HG03139 (cell line): ENCODE results near the gene VIT.
"Not testable (repeated sequence)": the region's sequence is repeated elsewhere in the genome, so short reads cannot be mapped to it uniquely, and the experiment has no call there.

ENCODE experiments used
- ATAC-seq: cut with Tn5 transposase; IDR thresholded peaks from one replicate; pipeline ENCODE4 v1.9.1; 2021; ENCODE audit not compliant: unreplicated experiment

Gene VIT

DNA sequence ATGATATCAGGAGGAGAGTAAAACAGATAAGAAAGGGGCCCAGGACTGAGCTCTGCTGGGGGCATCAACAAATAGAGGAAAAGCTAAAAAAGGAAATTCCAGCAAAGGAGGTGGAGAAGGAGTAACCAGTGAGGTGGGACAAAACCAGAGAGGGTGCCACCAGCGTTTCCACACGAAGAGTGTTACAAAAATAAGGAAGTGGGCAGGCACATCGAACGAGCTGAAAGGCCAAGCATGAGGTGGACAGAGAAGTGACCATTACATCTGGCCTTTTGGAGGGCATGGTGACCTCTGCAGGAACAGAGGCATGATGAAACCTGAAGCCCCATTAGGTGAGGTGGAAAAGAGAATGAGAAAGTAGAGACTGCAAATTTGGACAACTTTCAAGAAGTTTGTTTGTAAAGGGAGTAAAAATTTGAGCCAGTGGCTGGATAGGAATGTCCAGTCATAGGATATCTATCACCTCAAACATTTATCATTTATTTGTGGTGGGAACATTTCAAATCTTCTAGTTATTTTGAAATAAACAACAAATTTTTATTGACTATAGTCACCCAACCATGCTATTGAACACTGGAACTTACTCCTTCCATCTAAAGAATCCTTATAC, 18.4 kb upstream of the VIT start:
- ATAC-seq, result no peak

DNA sequence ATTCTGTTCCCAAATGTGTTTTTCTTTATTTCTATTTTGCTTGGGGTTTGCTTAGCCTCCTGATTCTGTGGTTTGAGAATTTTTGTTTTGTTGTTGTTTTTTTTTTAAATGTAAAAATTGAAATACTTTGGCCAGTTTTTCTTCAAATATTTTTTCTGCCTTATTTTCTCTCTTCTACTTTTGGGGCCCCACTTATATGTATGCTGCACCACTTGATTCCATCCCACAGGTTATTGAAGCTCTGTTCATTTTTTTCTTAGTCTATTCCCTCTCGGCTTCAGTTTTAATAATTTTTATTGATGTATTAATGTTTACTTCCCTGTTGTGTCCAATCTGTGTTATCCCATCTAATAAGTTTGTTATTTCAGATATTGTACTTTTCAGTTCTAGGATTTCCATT, 17.7 kb upstream of the VIT start:
- ATAC-seq, result no peak

DNA sequence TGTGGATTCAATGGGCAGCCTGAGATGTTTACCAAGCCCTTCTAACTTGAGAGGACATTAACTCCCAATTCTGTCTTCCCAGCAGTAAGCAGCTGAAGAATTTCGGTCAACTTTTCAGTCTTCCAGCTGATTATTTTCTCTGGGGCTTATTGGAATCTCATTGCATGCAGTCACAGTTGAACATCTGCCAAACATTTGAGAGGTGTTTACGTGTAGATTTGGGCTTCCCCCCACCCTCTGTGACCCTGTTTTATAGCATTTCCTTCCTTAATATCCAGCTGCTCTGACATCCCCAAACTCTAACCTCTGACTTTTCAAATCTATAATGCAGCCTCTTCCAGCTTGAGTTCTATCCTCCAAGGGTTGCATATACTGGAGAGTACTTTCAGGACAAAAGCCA, 16.5 kb upstream of the VIT start:
- ATAC-seq, result no peak

DNA sequence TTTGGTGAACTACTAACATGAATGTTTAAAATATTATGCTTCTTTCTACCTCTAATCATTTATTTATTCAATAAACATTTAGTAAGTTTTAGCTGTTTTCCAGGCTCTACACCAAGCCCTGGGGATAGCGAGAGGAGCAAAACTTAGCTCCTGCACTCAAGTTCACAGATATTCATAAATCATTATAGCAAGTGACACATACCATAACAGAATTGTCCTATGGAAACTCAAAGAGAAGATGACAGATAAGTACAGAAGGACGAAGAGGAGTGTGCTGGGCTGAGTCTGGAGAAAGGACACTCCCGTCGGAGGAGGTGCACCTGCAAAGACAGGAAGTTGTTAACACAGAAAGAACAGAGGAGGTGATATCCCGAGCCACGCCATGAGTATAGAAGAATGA, 13.9 kb upstream of the VIT start:
- no peak for ATAC-seq

DNA sequence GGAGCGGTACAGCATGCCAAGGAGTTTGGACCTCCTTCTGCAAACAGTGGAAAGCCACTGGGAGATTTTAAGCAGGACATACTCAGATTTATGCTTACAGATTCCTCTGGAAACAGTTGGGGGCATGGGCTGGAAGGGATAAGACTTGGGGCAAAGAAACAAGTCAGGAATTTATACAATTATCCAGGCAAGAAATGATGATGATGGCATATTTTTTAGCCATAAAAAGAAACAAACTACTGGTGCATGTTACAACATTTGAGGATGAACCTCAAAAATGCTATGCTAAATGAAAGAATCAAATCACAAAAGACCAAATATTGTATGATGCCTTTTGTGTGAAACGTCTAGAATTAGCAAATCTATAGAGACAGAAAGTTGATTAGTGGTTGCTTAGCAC, 13.5 kb upstream of the VIT start:
- no peak for ATAC-seq

DNA sequence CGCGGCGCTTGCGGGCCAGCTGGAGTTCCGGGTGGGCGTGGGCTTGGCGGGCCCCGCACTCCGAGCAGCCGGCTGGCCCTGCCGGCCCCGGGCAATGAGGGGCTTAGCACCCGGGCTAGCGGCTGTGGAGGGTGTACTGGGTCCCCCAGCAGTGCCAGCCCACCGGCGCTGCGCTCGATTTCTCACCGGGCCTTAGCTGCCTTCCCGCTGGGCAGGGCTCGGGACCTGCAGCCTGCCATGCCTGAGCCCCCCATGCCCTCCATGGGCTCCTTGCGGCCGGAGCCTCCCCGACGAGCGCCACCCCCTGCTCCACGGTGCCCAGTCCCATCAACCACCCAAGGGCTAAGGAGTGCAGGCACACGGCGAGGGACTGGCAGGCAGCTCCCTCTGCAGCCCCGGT, 8.2 kb upstream of the VIT start:
- not testable (repeated sequence) for ATAC-seq

DNA sequence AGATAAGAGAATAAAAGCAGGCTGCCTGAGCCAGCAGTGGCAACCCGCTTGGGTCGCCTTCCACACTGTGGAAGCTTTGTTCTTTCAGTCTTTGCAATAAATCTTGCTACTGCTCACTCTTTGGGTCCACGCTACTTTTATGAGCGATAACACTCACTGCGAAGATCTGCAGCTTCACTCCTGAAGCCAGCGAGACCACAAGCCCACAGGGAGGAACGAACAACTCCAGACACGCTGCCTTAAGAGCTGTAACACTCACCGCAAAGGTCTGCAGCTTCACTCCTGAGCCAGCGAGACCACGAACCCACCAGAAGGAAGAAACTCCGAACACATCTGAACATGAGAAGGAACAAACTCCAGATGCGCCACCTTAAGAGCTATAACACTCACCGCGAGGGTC, 7.5 kb upstream of the VIT start:
- not testable (repeated sequence) for ATAC-seq

DNA sequence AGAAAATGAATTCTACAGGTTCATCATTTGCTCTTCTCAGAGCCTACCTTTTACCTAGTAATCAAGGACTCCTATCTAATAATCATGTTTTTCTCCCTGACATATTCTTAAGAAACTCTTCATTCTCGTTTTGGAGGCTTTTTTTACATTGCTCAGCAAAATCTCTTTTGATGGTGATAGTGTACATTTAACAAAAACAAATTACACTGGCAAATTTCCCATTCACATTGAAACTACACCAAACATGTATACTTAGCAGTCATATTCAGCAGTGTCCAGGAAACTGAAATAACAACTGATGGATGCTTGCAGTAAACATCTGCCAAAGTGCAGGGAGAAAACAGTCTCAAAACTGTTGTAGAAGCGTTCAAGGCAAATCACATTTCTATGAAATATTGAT, 4.4 kb upstream of the VIT start:
- no peak for ATAC-seq

DNA sequence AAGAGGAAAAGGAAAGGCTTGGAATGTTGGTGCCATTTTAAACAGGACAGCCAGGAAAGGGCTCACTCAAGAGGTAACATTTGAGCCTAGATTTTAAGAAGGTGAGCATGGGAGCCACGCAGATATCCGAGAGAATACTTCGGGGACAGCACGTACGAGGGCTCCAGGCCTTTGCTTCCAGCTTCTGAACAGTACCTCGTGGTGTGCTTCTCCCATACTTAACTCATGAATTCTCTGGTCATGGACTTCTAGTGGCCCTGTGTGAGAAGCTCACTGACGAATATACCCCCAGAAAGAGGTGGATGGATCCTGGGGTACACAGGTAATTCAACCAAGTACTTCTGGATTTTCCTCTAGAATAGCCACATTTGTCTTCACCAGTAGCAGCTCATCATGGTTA, 2.7 kb upstream of the VIT start:
- no peak for ATAC-seq

DNA sequence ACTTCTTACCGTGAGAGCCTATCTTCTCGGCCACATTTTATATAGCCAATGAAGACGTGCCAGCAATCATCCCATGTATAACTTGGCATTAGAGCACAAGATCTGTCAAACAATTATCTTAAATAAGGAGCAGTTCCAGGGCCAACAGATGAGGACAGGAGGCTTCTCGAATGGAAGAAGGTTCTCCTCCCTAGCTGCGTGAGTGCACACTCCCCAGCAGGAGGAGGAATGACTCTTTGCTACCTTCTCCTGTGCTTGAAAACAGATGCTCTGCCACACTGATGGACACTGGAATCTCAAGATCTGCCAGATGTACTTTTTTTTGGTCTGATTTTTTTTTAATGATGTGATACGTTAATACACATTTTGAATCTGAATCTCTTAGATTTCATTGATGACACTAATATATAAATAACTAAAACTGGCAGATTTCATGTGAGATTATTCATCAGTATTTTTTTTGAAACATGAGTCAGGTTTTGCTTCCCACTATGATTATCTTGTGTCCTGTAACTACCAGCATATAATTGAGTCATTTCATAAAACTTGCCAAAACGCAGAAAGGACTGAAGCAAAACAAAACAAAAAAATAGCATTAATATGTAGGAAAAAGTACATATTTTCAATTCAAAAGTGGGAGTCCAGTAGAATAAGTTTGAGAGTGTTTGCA, 626 bp upstream of the VIT start:
- no peak for ATAC-seq

DNA sequence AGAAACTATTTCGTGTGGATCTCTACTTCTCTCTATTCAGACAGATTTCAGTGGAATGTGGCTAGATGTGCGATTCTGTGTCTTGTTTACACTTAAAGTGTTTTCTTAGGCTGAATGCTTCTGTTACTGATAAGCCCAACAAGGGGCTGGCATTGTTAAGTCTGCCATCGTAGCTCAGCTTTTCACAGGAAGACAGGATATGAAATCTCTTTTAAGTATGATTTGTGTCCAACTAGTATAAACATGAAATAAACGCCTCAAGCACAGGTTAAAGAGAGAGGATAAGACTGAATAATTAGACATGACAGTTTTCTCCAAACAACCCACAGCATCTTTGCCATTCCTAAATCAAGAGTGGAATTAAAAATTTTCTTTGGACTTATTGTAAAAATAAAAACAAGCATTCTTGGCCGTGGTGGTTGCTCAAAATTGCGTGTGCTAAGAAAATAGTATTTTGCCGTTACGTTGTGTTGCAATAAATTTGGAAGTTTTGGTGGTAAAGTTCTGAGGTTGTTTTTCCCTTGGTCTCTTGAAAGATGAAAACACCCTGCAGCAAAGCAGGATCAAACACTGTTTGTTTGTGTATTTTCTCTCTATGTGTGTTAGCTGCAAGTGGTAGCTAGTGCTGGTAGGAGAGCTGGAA, 1.0 kb downstream of the VIT start:
- ATAC-seq, result no peak

DNA sequence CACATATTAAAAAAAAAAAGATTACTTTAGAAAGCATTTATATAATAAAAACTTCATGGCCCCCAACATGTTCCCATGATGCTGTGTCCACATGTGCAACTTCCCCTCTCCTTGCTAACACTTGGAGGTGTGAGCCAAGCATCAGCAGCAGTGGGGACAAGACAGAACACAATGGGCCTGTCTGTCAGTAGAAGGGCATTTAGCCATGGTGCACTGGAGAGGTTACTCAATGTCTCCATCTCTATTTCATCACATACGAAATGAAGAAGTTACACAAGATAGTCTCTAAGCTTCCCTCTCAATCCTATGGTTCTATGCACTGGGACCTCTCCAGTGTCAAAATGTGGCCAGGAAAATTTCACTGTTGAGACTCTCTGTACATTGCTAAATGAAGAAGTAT, 2.5 kb downstream of the VIT start:
- ATAC-seq, result no peak

DNA sequence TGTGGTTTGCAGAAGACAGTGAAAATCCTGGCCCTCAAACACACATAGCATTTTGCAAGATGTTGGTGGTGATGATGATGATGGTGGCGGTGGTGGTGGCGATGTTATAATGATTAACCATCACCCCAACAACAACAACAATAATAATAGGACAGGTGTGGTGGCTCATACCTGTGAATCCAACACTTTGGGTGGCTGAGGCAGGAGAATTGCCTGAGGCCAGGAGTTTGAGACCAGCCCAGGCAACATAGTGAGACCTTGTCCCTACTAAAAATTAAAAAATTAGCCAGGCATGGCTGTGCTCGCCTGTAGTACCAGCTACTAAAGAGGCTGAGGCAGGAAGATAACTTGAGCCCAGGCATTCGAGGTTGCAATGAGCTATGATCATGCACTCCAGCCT, 3.8 kb downstream of the VIT start:
- no peak for ATAC-seq

DNA sequence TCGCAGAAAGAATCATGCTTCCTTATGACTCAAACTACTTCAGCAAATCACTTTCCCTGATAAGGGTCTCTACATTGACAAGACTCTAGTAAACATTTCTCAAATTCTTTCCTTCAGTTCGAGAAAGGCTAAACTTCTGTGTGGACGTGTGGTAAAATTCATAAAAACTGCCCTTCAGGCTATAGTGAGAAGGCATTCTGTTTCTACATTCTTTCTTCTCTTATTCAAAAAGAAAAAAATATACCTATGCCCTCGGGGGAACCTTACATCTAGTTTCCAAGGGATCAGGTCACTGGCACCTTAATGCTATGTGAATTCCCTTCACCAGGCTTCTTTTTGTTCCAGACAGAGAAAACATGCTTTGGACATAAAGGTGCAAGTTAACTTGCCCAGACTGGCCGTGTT, 4.9 kb downstream of the VIT start:
- no peak for ATAC-seq

DNA sequence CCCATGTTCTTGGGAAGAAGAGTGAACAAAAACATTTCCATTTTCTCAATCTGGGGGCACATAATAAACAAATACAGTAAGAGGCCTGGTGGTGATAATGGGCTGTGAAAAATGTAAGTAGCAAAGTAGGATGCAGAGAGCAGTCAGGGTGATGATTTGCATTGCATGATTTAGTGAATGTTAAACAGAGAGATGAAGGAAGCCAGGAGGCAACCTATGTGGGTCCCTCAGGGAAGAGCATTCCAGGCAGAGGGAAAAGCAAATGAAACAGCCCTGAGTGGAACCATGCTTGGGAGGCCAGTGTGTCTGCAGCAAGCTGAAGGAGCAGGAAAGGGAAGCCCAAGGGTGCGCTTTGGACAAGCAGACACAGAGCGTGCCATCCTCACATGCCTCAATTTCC, 5.4 kb downstream of the VIT start:
- ATAC-seq, result no peak

DNA sequence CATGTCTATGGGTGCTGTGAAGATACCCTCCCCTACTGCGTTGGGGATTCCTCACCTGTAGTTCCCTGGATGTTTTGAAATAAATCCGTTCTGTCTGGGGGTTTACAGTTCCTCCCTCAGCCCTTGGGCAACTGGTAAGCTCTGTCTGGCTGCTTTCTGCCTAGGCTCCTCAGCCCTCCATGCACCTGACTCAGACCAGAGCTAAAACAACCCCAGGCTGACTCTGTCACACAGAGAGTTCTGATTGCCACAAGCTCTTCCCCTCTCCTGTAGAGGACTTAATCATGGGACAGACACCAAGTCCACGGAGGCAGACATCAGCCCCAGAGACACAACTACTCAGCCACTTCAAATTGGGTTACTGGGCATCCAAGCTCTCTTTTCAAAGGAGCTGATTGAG, 6.3 kb downstream of the VIT start:
- ATAC-seq, result no peak

DNA sequence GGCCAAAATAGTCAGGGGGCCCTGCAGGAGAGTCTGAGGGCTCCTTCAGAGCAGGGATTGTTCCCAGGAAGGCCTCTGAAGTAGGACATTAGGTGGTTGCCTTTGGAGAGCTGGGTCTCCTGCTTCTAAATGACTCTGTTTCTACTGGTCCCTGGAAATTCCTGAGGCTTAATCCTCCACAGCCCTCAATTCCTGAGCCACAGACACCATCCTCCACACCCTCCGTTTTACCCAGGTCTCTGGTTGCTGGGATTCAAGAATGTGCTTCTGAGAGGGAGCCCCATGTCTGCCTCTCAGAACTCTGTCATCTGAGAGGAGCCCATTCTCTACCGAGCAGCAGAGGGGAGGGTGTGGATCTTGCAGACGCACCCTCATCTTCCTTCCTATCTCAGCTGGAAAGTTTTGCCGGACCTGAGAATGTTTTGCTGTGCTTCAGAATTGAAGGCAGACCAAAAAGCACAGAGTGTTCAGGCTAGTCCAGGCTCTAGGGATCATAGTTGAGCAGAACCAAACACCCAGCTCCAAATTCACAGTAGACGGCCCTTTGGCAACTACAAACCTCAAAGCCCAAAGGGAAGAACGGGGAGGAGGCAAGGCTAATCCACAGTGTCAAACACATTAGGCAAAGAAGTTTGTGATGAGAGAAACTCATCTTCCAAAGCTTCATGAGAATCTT, 8.1 kb downstream of the VIT start:
- no peak for ATAC-seq

DNA sequence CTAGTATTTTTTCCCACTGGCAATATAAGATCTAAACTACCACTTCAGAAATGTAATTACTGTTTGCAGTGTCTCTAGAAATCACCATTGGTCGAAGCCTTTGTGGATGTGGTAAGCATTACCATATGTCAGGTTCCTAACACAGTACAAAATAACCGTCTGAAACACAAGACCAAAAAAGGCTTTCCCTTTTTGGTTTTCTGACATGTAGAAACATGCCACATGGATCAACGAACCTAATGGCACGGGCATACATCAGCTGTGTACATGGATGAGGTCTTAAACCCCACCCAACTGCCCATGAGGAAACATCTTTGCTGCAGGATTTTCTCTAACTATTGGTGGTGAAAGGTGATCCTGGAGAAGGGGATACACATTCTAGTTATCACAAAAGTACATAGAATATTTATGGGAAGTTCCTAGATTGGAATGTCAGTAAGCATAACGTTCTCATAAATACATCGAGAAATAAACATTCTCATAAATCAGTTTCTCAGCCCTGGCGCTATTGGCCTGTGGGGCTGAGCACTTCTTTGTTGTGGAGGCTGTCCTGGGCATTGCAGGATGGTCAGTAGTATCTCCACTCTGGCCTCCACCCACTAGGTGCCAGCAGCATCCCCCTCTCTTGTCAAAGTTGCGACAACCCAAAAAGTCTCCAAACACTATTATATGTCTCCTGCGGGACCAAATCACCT, 9.0 kb downstream of the VIT start:
- no peak for ATAC-seq

DNA sequence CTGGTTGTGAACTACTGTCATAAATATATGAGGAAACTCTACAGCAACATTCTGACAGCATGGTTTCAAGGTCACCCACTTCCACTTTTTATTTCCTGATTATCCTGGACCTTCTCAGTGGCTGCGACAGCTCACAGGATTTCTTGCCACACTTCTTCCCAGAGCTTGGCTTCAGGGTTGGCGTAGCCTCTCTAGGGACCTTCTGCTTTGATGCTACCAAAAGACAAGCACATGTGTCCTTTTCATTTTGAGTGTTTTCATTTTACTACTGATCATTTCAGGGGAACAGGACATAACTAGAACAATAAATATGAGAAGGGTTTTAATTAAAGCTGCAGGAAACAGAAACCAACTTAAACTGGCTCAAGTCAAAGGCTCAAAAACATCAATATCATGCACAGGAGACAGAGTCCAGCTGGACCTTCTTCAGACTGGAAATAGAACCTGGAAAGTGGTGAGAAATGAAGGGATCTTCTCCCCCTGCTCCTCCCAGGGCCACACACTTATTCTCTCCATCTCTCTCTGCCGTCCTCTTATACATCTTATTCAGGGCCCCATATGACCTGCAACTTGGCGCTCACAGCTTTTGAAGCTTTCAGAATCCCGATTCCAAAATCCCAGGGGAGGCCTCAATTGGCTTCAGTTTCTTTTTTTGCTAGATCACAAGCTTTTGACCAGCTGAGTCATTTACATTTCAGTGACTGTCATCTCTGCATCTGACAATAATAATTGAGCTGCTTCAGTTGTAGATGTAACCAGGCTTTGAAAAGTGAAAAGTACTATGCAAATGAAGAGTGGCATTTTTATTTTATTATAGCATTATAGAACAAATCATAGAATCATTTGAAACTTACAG, 9.7 kb downstream of the VIT start:
- ATAC-seq, result no peak

DNA sequence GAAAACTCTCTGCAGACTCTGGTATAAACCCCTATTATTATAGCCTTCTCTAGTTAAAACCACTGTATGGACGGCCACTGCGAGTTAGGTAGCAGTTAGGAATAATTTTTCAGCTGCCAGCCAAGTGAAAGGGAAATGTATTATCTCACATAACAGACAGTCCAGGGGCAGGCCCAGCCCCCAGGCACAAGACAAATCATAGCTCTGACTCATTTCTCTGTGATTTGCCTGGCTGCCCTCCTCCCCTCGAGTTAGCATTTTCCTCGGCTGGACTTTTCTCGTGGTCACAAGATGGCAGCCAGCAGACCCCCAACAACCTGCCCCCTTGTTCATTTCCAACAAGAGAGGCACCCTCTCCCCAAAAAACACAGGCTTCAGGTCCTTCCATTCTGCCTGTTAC, 10.5 kb downstream of the VIT start:
- ATAC-seq, result no peak
